ENCODE results near the gene FRS2.

The FRS2 gene

GRCh38 chr12:69620921-69621320, 150.7 kb downstream of the FRS2 start:
- DNase-seq (ENCODE audit: extremely low read depth in 1 of 2, low read depth in 1 of 2) = no peak

- DNase-seq (ENCODE audit: extremely low read depth in 1 of 2, low read depth in 1 of 2) = no peak
Observed at GRCh38 chr12:69621551-69621950, 151.4 kb downstream of the FRS2 start.

- no peak for DNase-seq (ENCODE audit: extremely low read depth in 1 of 2, low read depth in 1 of 2)
Observed at GRCh38 chr12:69623970-69624369, 153.8 kb downstream of the FRS2 start.

GRCh38 chr12:69627501-69627900, 157.3 kb downstream of the FRS2 start:
- DNase-seq (ENCODE audit: extremely low read depth in 1 of 2, low read depth in 1 of 2) = no peak

Measured in activated CD8-positive, alpha-beta memory T cell treated with anti-CD3 and anti-CD28 coated beads for 1 hour (primary cell).